Measurements from ENCODE around the gene RIPK1. TPM values are rescaled to one million over a fixed set of nuclear protein-coding genes. Genes with fewer than 3 reads are reported as not detected.

The RIPK1 gene
- total RNA-seq, 1 experiment from 2014 or later: 14.8 TPM

- Histone ChIP-seq H3K79me2 (ENCODE audit: low read depth) (no peaks in the 10 kb centered on the region), H3K4me3 (no peak overlapping the region), H3K27ac (no peak overlapping the region), H3K9me3 (ENCODE audit: insufficient read depth, low read depth) (no peaks in the 10 kb centered on the region), H3K27me3 (ENCODE audit: insufficient read depth, low read depth) (no peaks in the 10 kb centered on the region), H3K9me2 (ENCODE audit: insufficient read depth) (no peaks in the 10 kb centered on the region), H3K4me2 (no peak overlapping the region), H3K36me3 (ENCODE audit: low read depth) (no peaks in the 10 kb centered on the region), H3F3A (ENCODE audit: insufficient read depth, low read depth) (no peaks in the 10 kb centered on the region; the same call in 1 of the 2 replicates), H2AFZ (no peak overlapping the region), H4K20me1 (ENCODE audit: insufficient read depth) (no peaks in the 10 kb centered on the region), H3K4me1 (replicated peaks; ENCODE audit: insufficient read depth) (no peaks in the 10 kb centered on the region)
- TF ChIP-seq, protein P1, sequence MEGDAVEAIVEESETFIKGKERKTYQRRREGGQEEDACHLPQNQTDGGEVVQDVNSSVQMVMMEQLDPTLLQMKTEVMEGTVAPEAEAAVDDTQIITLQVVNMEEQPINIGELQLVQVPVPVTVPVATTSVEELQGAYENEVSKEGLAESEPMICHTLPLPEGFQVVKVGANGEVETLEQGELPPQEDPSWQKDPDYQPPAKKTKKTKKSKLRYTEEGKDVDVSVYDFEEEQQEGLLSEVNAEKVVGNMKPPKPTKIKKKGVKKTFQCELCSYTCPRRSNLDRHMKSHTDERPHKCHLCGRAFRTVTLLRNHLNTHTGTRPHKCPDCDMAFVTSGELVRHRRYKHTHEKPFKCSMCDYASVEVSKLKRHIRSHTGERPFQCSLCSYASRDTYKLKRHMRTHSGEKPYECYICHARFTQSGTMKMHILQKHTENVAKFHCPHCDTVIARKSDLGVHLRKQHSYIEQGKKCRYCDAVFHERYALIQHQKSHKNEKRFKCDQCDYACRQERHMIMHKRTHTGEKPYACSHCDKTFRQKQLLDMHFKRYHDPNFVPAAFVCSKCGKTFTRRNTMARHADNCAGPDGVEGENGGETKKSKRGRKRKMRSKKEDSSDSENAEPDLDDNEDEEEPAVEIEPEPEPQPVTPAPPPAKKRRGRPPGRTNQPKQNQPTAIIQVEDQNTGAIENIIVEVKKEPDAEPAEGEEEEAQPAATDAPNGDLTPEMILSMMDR (conservative IDR thresholded peaks at IDR 0.05): no peak
- TF ChIP-seq EZH2 (IDR thresholded peaks at IDR 0.05; ENCODE audit: low read depth): no peak
- DNase-seq: no peak
- ChIA-PET CTCF (no interaction called here), POLR2A (ENCODE audit: unreplicated experiment) (no interaction called here)
- intact Hi-C loops (cut with micrococcal nuclease; ENCODE audit: unreplicated experiment): no loop called here
- no TSS peak for BruUV-seq (replicated peaks)
Measured at GRCh38 chr6:3085074-3085473, 16.8 kb downstream of the RIPK1 start.

DNA sequence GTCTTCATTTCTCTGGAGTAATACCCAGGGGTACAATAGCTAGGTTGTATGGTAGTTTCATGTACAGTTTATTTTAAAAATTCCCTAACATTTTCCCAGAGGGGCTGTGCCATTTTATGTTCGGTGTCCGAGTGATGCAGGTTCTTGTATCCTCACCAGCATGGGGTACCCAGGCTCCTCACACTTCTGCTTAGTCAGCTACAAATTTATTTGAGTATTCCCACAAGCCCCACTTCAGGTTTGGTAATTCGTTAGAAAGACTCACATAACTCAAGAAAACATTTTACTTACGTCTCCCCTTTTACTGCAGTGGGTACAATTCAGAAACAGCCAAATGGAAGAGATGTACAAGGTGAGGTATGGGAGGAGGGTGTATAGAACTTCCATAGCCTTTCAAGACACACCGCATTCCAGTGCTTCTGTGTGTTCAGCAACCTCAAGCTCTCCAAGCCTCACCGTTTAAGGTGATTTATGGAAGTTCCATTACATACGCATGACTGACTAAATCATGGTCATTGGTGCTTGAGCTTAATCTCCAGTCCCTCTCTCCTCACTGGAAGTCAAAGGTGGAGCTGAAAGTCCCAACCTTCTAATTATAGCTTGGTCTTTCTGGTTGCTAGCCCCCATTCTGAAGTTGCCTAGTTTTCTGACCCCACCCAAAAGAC lies 18.1 kb downstream of the RIPK1 start:
- H3K9me3 ChIP-seq (ENCODE audit: insufficient read depth, low read depth): no peaks in the 10 kb centered on the region

DNA sequence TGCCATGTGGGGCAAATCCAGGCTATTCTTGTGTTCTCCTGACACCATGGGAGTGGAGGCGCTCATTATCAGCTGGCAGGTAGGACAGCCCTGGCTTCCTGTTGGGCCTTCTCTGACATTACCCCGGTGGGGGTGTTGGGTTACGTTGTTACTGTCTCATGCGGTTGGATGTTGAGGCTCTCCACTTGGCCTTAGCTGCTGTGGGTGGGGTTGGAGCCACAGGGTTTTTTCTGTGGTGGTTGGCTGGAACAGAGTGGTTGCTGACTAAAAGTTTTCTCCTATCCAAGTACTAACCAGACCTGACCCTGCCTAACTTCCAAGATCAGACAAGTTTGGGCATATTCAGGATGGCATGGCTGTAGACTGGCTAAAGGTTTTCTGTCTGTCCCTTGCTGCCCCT lies 20.2 kb downstream of the RIPK1 start:
- intact Hi-C loops (cut with micrococcal nuclease; ENCODE audit: unreplicated experiment): no loop called here
- Histone ChIP-seq H3K4me2 (no peak overlapping the region), H3K27me3 (ENCODE audit: insufficient read depth, low read depth) (no peaks in the 10 kb centered on the region), H3K27ac (no peak overlapping the region), H3K9me2 (ENCODE audit: insufficient read depth) (no peaks in the 10 kb centered on the region), H3K36me3 (ENCODE audit: low read depth) (no peaks in the 10 kb centered on the region), H3K79me2 (ENCODE audit: low read depth) (no peaks in the 10 kb centered on the region), H3F3A (ENCODE audit: insufficient read depth, low read depth) (no peaks in the 10 kb centered on the region; the same call in 1 of the 2 replicates), H3K4me3 (no peak overlapping the region), H2AFZ (no peak overlapping the region), H3K4me1 (replicated peaks; ENCODE audit: insufficient read depth) (no peaks in the 10 kb centered on the region), H3K9me3 (ENCODE audit: insufficient read depth, low read depth) (no peaks in the 10 kb centered on the region), H4K20me1 (ENCODE audit: insufficient read depth) (no peaks in the 10 kb centered on the region)
- ChIA-PET POLR2A (ENCODE audit: unreplicated experiment) (no interaction called here), CTCF (no interaction called here)
- TF ChIP-seq EZH2 (IDR thresholded peaks at IDR 0.05; ENCODE audit: low read depth): no peak
- TF ChIP-seq, protein P1 (conservative IDR thresholded peaks at IDR 0.05): no peak
- no TSS peak for BruUV-seq (replicated peaks)
- no peak for DNase-seq

More for the DNA sequence above, 18.1 kb downstream of the RIPK1 start:
- H3K4me3 ChIP-seq: no peak overlapping the region
- BruUV-seq (replicated peaks): no TSS peak
- H3K4me1 ChIP-seq (replicated peaks; ENCODE audit: insufficient read depth): no peaks in the 10 kb centered on the region
- no peaks in the 10 kb centered on the region for H3K36me3 ChIP-seq (ENCODE audit: low read depth)
- no peaks in the 10 kb centered on the region; the same call in 1 of the 2 replicates for H3F3A ChIP-seq (ENCODE audit: insufficient read depth, low read depth)
- H3K27ac ChIP-seq: no peak overlapping the region
- H3K27me3 ChIP-seq (ENCODE audit: insufficient read depth, low read depth): no peaks in the 10 kb centered on the region
- ChIA-PET POLR2A (ENCODE audit: unreplicated experiment) (no interaction called here), CTCF (interaction anchor here (0.6 to 1.0 kb wide), 2 partner anchors 34 to 336 kb away, joined by 3 to 22 read pairs; no protein-coding TSS in a partner anchor)
- no peaks in the 10 kb centered on the region for H4K20me1 ChIP-seq (ENCODE audit: insufficient read depth)
- H3K4me2 ChIP-seq: no peak overlapping the region
- H3K9me2 ChIP-seq (ENCODE audit: insufficient read depth): no peaks in the 10 kb centered on the region
- no peak for DNase-seq
- H2AFZ ChIP-seq: no peak overlapping the region
- TF ChIP-seq, protein P1 (conservative IDR thresholded peaks at IDR 0.05): no peak
- no peak for TF ChIP-seq EZH2 (IDR thresholded peaks at IDR 0.05; ENCODE audit: low read depth)
- intact Hi-C loops (cut with micrococcal nuclease; ENCODE audit: unreplicated experiment): no loop called here
- no peaks in the 10 kb centered on the region for H3K79me2 ChIP-seq (ENCODE audit: low read depth)

Measured in PC-9 (cell line).